Stimulated activated CD4-positive, alpha-beta T cell treated with anti-CD3 and anti-CD28 coated beads, TNF-alpha, amount 100 ng/mL, for 48 hours (primary cell): ENCODE results near the gene TMEM98.
"Not testable (repeated sequence)": the region's sequence is repeated elsewhere in the genome, so short reads cannot be mapped to it uniquely, and the experiment has no call there.

Experiments used
- DNase-seq, 3 donors: peaks; one replicate each; pipeline ENCODE4 v3.0.0-alpha.2; 2020; ENCODE audit warnings: low read depth in 3 of 3

TMEM98 gene

GRCh38 chr17:32943647-32944191 lies 15.8 kb downstream of the TMEM98 start:
- DNase-seq, result no peak

GRCh38 chr17:32944248-32945020 lies 16.5 kb downstream of the TMEM98 start:
- no peak for DNase-seq

- DNase-seq, result no peak
Measured at GRCh38 chr17:32946375-32947135, 18.6 kb downstream of the TMEM98 start.

- DNase-seq, result no peak
Measured at GRCh38 chr17:32947736-32948135, 19.8 kb downstream of the TMEM98 start.

- no peak for DNase-seq
Measured at GRCh38 chr17:32949181-32949580, 21.2 kb downstream of the TMEM98 start.

- DNase-seq, result not testable (repeated sequence)
Measured at GRCh38 chr17:32952491-32952890, 24.5 kb downstream of the TMEM98 start.

- DNase-seq, result no peak
Measured at GRCh38 chr17:32953045-32953444, 25.1 kb downstream of the TMEM98 start.

- DNase-seq, result no peak
Measured at GRCh38 chr17:32953857-32954256, 25.9 kb downstream of the TMEM98 start.

GRCh38 chr17:32954477-32954876 lies 26.5 kb downstream of the TMEM98 start:
- no peak for DNase-seq

GRCh38 chr17:32955155-32955554 lies 27.2 kb downstream of the TMEM98 start:
- no peak for DNase-seq

GRCh38 chr17:32956240-32956970 lies 28.5 kb downstream of the TMEM98 start:
- DNase-seq, result no peak

- DNase-seq, result no peak
Measured at GRCh38 chr17:32958418-32958817, 30.5 kb downstream of the TMEM98 start.

- DNase-seq, result no peak
Measured at GRCh38 chr17:32960815-32961214, 32.9 kb downstream of the TMEM98 start.

GRCh38 chr17:32962320-32962711 lies 34.4 kb downstream of the TMEM98 start:
- DNase-seq, result no peak

GRCh38 chr17:32964541-32964940 lies 36.6 kb downstream of the TMEM98 start:
- no peak for DNase-seq

GRCh38 chr17:32969231-32969630 lies 41.3 kb downstream of the TMEM98 start:
- not testable (repeated sequence) for DNase-seq

- no peak for DNase-seq
Measured at GRCh38 chr17:32970281-32970680, 42.3 kb downstream of the TMEM98 start.

GRCh38 chr17:32971171-32971570 lies 43.2 kb downstream of the TMEM98 start:
- peak; percentile 12 to 18 (median 12) for DNase-seq

- no peak for DNase-seq
Measured at GRCh38 chr17:32976131-32976530, 48.2 kb downstream of the TMEM98 start.

- DNase-seq, result no peak
Measured at GRCh38 chr17:32976605-32977004, 48.7 kb downstream of the TMEM98 start.

GRCh38 chr17:32980230-32980629 lies 52.3 kb downstream of the TMEM98 start:
- DNase-seq, result no peak

GRCh38 chr17:32981611-32982010 lies 53.7 kb downstream of the TMEM98 start:
- not testable (repeated sequence) for DNase-seq
